ENCODE results near the gene NFE2L2. TPM values are rescaled to one million over a fixed set of nuclear protein-coding genes. Genes with fewer than 3 reads are reported as not detected.

NFE2L2 gene
- total RNA-seq, 4 donors from 2014 or later = 55.5 to 111 (median 89.2) TPM

DNA sequence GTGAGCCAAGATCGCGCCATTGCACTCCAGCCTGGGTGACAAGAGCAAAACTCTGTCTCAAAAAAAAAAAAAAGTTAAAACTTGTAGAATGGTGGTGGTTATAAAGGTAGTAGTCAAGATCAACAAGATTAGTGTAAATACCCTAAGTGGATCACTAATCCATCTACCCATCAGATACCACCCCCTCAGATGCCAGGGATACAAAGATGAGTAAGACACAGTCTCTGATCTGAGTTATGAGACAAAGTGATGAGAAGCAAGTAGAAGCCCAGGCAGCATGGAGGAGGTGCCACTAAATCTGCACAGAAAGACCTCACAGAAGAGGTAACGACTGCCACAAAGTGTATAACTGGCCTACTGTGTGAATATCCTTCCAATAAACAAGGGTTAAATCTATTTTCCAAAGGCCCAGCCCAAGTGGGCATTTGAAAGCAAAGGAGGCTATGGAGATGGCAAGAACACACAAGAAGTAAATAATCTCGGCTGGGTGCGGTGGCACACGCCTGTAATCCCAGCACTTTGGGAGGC lies 20.2 kb downstream of the NFE2L2 start:
- WGBS, 2 donors (ENCODE audit: low coverage in 1 of 2) = 91 to 93% methylated on average over 5 to 6 of the region's 6 CpGs
- Histone ChIP-seq H3K27ac (peak overlapping the region in 3 of 4 donors; percentile 63 to 85 (median 83)), H3K4me1 (peaks cover 33 to 100% (median 66%) of the 10 kb centered on the region in 3 donors), H3K4me3 (no peak overlapping the region), H3K36me3 (no peaks in the 10 kb centered on the region), H3K9me3 (no peaks in the 10 kb centered on the region), H3K27me3 (no peaks in the 10 kb centered on the region)
- no peak for ATAC-seq
- TF ChIP-seq EP300 (IDR thresholded peaks at IDR 0.05) (no peak), POLR2A (IDR thresholded peaks at IDR 0.05) (no peak), CTCF (IDR thresholded peaks at IDR 0.05) (no peak), POLR2AphosphoS5 (IDR thresholded peaks at IDR 0.05) (no peak)

DNA sequence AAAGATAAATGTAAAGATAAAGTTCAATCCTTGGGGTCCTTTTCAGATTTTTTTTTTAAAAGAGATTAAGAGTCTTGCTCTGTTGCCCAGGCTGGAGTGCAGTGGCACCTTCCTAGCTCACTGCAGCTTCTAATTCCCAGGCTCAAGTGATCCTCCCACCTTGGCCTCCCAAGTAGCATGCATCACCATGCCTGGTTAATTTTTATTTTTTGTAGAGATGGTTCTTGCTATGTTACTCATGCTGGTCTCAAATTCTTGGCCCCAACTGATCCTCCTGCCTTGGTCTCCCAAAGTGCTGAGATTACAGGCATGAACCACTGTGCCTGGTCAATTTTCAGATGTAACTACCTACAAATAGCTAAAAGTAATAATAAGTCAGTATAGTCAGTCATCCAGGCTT lies 21.1 kb downstream of the NFE2L2 start:
- no peak for TF ChIP-seq CTCF (IDR thresholded peaks at IDR 0.05)
- no peak for TF ChIP-seq EP300 (IDR thresholded peaks at IDR 0.05)
- no peak for TF ChIP-seq POLR2A (IDR thresholded peaks at IDR 0.05)
- TF ChIP-seq POLR2AphosphoS5 (IDR thresholded peaks at IDR 0.05) = no peak
- ATAC-seq = no peak
- Histone ChIP-seq H3K27ac (peak overlapping the region; percentile 83 to 92 (median 88)), H3K4me1 (peaks cover 33 to 100% (median 73%) of the 10 kb centered on the region in 3 donors), H3K4me3 (no peak overlapping the region), H3K27me3 (no peaks in the 10 kb centered on the region), H3K36me3 (no peaks in the 10 kb centered on the region), H3K9me3 (no peaks in the 10 kb centered on the region)

DNA sequence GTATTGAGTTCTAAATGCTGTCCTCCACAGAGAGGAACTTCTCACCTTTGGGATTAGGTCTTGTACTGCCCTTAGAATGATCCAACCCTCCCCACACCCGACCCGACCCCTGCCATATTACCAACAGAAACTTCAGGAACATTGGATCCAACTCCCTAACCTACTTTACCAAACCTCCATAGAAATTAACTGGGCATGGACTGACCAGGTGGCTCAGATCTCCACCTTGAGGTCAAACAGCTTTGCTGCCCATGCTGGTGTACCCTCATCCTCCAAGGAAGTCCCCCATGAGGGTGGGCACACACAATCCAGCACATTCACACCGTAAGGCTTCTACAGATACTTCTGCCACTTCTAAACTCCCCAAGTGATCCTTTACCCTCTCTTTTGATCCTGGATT lies 21.5 kb downstream of the NFE2L2 start:
- no peak for ATAC-seq
- Histone ChIP-seq H3K4me1 (peaks cover 33 to 100% (median 73%) of the 10 kb centered on the region in 3 donors), H3K27ac (peak overlapping the region; percentile 83 to 92 (median 88)), H3K36me3 (no peaks in the 10 kb centered on the region), H3K27me3 (no peaks in the 10 kb centered on the region), H3K9me3 (no peaks in the 10 kb centered on the region), H3K4me3 (peak overlapping the region; percentile 6 to 34)
- TF ChIP-seq POLR2AphosphoS5 (IDR thresholded peaks at IDR 0.05) (no peak), EP300 (IDR thresholded peaks at IDR 0.05) (no peak)
- whole genome bisulfite sequencing, 2 donors (ENCODE audit: low coverage in 1 of 2) = 85 to 86% methylated on average over 2 to 3 of the region's 3 CpGs

- ATAC-seq = peak; percentile 86
- no peaks in the 10 kb centered on the region for H3K9me3 ChIP-seq
- H3K4me1 ChIP-seq = peaks cover 33 to 100% (median 75%) of the 10 kb centered on the region in 3 donors
- H3K27me3 ChIP-seq = no peaks in the 10 kb centered on the region
- H3K36me3 ChIP-seq = no peaks in the 10 kb centered on the region
- WGBS, 2 donors (ENCODE audit: low coverage in 1 of 2) = 3 to 7% methylated on average over 5 of the region's 5 CpGs
- peak overlapping the region; percentile 30 to 34 for H3K4me3 ChIP-seq
- peak overlapping the region; percentile 83 to 92 (median 88) for H3K27ac ChIP-seq
- TF ChIP-seq EP300 (IDR thresholded peaks at IDR 0.05) (no peak), POLR2AphosphoS5 (IDR thresholded peaks at IDR 0.05) (peak; percentile 97)
These were observed 22.2 kb downstream of the NFE2L2 start for GRCh38 chr2:177242121-177242987.

DNA sequence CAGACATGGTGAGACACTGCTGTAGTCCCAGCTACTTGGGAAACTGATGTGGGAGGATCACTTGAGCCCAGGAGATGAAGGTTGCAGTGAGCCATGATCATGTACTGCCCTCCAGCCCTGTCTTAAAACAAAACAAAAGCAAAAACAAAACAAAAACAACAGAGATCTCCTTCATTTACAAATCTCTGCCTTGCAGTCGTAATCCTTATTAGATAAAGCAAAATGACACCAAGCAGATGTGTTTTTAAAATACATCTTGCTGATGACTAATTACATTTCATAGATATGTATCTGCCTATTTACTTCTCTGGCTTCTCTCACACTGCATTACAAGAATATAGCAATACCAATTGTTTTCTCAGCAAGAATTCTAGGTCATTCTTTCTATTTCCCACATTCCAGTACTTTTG lies 22.8 kb downstream of the NFE2L2 start:
- no peaks in the 10 kb centered on the region for H3K36me3 ChIP-seq
- ATAC-seq = no peak
- H3K4me1 ChIP-seq = peaks cover 33 to 100% (median 70%) of the 10 kb centered on the region in 3 donors
- peak overlapping the region; percentile 30 to 34 for H3K4me3 ChIP-seq
- no peaks in the 10 kb centered on the region for H3K9me3 ChIP-seq
- 22 to 33% methylated on average over 1 of the region's 1 CpG for WGBS, 2 donors (ENCODE audit: low coverage in 1 of 2)
- no peaks in the 10 kb centered on the region for H3K27me3 ChIP-seq
- TF ChIP-seq CTCF (IDR thresholded peaks at IDR 0.05) (no peak), POLR2A (IDR thresholded peaks at IDR 0.05) (no peak), EP300 (IDR thresholded peaks at IDR 0.05) (no peak), POLR2AphosphoS5 (IDR thresholded peaks at IDR 0.05) (no peak)
- H3K27ac ChIP-seq = peak overlapping the region; percentile 83 to 92 (median 88)
